ENCODE results near the gene HS2ST1. TPM values are rescaled to one million over a fixed set of nuclear protein-coding genes. Genes with fewer than 3 reads are reported as not detected.

HS2ST1 gene
- total and polyA plus RNA-seq, 2 donors (not counting 3 experiments of a cell fraction or from before 2014, with no cell fraction given): 5.5 to 31.2 TPM

GRCh38 chr1:86942743-86943142, 28.3 kb downstream of the HS2ST1 start:
- no TSS peak for BruUV-seq (replicated peaks)
- no peaks in the 10 kb centered on the region for H3K36me3 ChIP-seq (ENCODE audit: control insufficient read depth in 2 of 2, extremely low read depth in 1 of 2, insufficient read depth in 2 of 2, low read length in 2 of 2)
- DNase-seq (ENCODE audit: low read depth, low spot score) (no peak), FAIRE-seq (no peak)
- H3K4me2 ChIP-seq (ENCODE audit: insufficient read depth, low read length): no peak overlapping the region
- peaks cover 6% of the 10 kb centered on the region for H3K79me2 ChIP-seq (ENCODE audit: control insufficient read depth, insufficient read depth, low read length)
- H3K4me1 ChIP-seq (ENCODE audit: control insufficient read depth, extremely low read depth, insufficient read depth, low read length): peaks cover under 1% of the 10 kb centered on the region
- H3K4me3 ChIP-seq (replicated peaks in 1 of 3; ENCODE audit: insufficient read depth in 1 of 3, low read depth in 1 of 3, low read length in 3 of 3): no peak overlapping the region
- no peaks in the 10 kb centered on the region for H3K27me3 ChIP-seq (ENCODE audit: control insufficient read depth in 2 of 2, insufficient read depth in 2 of 2, low read length in 2 of 2)
- dilution Hi-C loops (cut with MboI; ENCODE audit: extremely low pct_ligation_motif_present, low sequenced_read_pairs): no loop called here
- TF ChIP-seq JUN (IDR thresholded peaks at IDR 0.05; ENCODE audit: borderline replicate concordance, insufficient read depth, insufficient read length, low read depth): no peak
- TF ChIP-seq POLR2AphosphoS5 (IDR thresholded peaks at IDR 0.05; ENCODE audit: insufficient read depth, low read depth, low read length): no peak
- no peak for TF ChIP-seq MYC (IDR thresholded peaks at IDR 0.05; ENCODE audit: low read depth, low read length)
- TF ChIP-seq POLR2A (IDR thresholded peaks at IDR 0.05; ENCODE audit: low read depth, low read length): no peak
- TF ChIP-seq, protein P1, sequence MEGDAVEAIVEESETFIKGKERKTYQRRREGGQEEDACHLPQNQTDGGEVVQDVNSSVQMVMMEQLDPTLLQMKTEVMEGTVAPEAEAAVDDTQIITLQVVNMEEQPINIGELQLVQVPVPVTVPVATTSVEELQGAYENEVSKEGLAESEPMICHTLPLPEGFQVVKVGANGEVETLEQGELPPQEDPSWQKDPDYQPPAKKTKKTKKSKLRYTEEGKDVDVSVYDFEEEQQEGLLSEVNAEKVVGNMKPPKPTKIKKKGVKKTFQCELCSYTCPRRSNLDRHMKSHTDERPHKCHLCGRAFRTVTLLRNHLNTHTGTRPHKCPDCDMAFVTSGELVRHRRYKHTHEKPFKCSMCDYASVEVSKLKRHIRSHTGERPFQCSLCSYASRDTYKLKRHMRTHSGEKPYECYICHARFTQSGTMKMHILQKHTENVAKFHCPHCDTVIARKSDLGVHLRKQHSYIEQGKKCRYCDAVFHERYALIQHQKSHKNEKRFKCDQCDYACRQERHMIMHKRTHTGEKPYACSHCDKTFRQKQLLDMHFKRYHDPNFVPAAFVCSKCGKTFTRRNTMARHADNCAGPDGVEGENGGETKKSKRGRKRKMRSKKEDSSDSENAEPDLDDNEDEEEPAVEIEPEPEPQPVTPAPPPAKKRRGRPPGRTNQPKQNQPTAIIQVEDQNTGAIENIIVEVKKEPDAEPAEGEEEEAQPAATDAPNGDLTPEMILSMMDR (IDR thresholded peaks at IDR 0.05; ENCODE audit: extremely low read depth in 1 of 2, insufficient read depth in 1 of 2, low read depth in 1 of 2, low read length in 2 of 2): no peak
- no peak for TF ChIP-seq FOS (IDR thresholded peaks at IDR 0.05; ENCODE audit: borderline replicate concordance, insufficient read depth, low read length)
- TF ChIP-seq GATA2 (IDR thresholded peaks at IDR 0.05; ENCODE audit: insufficient read depth, insufficient read length, low read depth, low read length): no peak
- no peak for TF ChIP-seq EZH2 (IDR thresholded peaks at IDR 0.05; ENCODE audit: borderline replicate concordance, low read depth, low read length, severe bottlenecking)
- TF ChIP-seq, protein P2, sequence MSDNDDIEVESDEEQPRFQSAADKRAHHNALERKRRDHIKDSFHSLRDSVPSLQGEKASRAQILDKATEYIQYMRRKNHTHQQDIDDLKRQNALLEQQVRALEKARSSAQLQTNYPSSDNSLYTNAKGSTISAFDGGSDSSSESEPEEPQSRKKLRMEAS (IDR thresholded peaks at IDR 0.05; ENCODE audit: insufficient read depth, insufficient read length): no peak
- H3K9me1 ChIP-seq (replicated peaks; ENCODE audit: control insufficient read depth, extremely low read depth, insufficient read depth, low read length): no peaks in the 10 kb centered on the region
- intact Hi-C loops (cut with micrococcal nuclease): no loop called here
- H4K20me1 ChIP-seq (replicated peaks; ENCODE audit: control insufficient read depth, extremely low read depth, insufficient read depth, low read length): no peaks in the 10 kb centered on the region
- H3K27ac ChIP-seq (ENCODE audit: insufficient read depth, low read depth, low read length): no peak overlapping the region
- H2AFZ ChIP-seq (ENCODE audit: low read depth, low read length): no peak overlapping the region
- CTCF ChIA-PET: interaction anchor here (1.0 to 1.6 kb wide), 5 partner anchors 12 to 68 kb away, joined by 3 to 4 read pairs (median 3); partner anchors contain the start of gene SELENOF
- no peak overlapping the region for H3K9ac ChIP-seq (replicated peaks; ENCODE audit: extremely low read depth, insufficient read depth, low read length)
- no peaks in the 10 kb centered on the region for H3K9me3 ChIP-seq (replicated peaks; ENCODE audit: control insufficient read depth, insufficient read depth, low read length)
- POLR2A ChIA-PET: no interaction called here
